GM19043 (cell line): ENCODE measurements around the gene VSTM5.

ENCODE experiments used
- ATAC-seq: cut with Tn5 transposase; IDR thresholded peaks from one replicate; pipeline ENCODE4 v1.9.1; 2021; ENCODE audit warnings: low read depth; ENCODE audit not compliant: unreplicated experiment

The VSTM5 gene

GRCh38 chr11:93843906-93844305 is 6.5 kb downstream of the VSTM5 start:
- ATAC-seq = no peak

GRCh38 chr11:93842461-93842860 is 8.0 kb downstream of the VSTM5 start:
- no peak for ATAC-seq

DNA sequence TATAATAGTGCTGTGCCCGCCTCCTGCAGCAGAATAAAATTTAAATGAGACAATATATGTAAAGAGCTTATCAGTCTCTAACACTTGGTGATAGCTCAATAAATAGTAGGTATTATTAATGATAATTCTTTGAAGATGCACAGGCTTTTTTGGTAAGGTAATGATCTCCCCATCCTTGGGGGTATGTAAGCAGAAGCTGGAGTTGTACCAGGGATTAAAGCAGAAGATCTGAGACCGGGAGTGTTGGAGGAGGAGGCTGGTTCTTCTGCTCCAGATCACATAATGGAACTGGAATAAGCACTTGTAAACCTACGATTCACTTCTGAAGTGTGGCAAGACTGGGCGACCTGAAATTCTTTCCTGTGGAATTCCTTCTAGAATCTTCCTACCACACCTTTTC is 8.4 kb downstream of the VSTM5 start:
- ATAC-seq = no peak

DNA sequence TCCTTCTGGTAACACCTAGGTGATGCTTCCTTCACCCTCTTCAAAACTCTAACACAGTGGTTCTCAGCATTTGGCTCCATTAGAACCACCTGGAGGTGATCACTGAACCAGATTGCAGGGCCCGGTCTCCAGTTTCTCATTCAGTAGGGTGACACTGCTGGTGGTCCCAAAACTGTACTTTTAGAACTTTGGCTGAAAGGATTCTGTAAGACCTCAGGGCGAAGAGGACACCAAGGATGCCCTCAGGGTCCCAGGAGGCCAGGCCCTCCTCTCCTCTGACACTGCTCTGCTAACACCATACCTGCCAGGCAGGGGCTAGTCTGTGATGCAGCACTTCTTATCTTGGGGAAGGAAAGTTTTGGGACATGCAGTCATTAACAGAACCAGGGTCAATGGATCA is 9.0 kb downstream of the VSTM5 start:
- ATAC-seq = no peak

DNA sequence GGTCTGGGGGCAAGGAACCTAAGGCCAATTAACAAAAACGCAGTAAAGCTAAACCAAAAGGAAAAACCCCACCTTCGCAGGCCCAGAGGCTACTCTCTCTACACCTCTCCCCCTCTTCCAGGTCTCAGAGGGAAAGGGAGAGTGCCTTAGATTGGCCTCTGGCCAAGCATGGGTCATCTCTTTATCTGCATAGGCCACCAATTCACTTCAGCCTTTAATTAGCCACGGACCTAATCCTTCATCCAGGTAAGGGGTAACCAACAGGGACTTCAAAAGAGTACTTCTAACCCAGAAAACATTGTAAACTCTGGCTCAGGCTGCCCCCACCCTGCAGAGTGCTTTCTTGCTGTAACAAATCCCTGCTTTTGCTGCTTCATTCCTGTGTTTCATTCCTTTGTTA is 9.4 kb downstream of the VSTM5 start:
- ATAC-seq = no peak

DNA sequence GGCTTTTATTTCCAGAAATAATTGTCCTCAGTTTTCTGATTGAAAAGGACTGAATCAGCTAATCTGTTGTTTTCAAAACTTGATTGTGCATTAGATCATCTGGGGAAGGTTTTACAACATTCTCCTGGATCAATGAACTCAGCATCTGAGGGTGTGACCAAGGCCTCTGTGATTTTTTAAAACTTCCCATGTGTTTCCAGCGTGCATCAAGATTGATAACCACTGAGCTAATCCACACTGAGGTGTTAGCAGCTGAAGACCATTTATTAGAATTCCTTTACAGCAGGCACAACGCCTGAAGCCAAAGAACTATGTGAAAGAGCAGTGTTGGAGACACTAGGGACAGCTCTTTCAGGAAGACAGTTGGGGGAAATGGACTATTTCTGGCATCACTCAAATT is 10.2 kb downstream of the VSTM5 start:
- no peak for ATAC-seq

DNA sequence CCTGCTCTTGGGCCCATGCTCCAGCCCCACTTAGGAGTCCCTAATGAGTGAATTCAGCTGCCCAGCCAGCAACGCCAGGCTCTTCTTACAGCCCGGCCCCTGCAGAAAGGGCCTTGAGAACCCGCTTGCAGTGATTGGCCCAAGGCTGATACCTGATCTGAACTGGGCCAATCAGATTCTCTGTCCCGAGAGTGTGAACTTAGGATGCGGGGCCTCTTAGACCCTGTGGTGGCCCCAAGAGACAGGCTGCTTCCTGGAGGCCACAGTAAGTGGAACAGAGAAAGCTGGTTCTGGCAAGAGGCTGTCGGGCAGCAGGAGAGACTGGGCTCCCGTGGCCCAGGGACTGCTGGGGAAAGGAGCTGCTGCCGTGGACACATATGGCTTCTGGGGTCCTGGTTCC is 11.5 kb downstream of the VSTM5 start:
- ATAC-seq = no peak

DNA sequence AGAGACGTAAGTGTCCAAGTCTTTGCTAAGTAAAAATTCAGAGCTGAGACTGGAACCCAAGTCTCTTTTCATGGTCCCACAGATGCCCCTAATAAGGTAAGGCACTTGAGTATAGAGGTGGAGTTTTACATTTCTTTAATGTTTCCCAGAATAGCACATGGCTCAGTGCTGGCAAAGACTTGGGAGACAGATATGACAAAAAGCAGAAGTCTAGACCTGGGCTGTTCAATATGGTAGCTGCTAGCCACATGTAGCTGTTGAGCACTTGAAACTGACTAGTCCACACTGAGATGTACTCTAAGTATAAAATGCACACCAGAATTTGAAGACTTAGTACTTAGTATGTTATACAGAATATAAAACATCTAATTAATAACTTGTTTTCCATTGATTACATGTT is 17.6 kb downstream of the VSTM5 start:
- no peak for ATAC-seq

DNA sequence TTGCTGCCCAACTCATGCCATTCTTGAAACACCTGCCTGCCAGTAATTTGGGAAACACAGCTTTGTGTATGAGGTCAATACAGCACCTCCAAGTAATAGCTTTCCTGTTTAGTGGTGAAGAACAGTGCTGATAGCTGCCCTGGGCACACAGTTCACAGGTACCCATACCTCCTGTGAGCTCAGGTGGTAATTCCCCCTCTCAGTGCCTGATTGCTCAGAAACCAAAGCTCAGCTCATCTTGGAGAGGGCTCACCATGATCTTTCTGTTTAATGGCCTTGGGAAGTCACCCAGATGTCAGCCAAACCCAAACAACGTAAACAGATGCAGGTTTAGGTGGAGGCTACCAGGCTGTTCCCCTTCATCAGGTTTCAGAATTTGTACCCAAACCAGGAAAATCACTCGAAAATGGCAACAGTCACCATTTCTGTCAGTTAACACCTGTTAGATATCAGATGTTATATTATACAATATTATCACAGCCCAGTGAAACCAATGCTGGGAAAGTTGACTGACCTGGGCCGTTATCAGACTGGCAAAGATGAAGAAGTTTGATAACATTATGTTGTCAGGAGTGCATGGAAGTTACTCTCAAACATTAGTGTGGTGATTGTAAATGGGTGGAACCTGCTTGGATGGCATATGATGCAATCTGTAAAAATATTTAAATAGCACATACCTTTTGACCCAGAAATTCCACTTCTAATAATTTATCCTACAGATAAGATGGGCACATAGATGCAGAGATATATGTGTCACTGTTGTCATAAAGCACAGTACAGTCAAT is 18.9 kb downstream of the VSTM5 start:
- ATAC-seq = no peak

GRCh38 chr11:93829598-93829997 is 20.8 kb downstream of the VSTM5 start:
- no peak for ATAC-seq

GRCh38 chr11:93827363-93827762 is 23.1 kb downstream of the VSTM5 start:
- no peak for ATAC-seq

- ATAC-seq = no peak
Measured at GRCh38 chr11:93823210-93823609, 27.2 kb downstream of the VSTM5 start.

GRCh38 chr11:93822359-93822758 is 28.1 kb downstream of the VSTM5 start:
- no peak for ATAC-seq

DNA sequence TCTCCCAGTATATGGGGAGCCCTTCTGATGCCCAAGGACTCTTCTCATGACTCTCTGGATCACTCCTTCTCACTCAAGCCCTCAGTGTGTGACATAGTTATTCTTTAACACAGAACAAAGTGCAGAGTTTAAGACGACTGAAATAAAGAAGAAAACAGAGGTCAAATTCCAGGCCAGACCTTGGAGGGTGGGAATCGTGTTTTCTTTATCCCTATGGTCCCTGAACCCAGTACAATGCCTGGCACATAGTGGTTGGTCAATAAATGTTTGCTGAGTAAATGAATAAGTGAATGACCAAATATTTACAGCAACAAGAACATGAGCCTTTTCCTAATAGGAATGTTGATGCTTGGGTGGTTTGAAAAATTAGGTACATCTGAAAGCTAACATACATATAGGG is 28.8 kb downstream of the VSTM5 start:
- ATAC-seq = no peak

GRCh38 chr11:93820847-93821246 is 29.6 kb downstream of the VSTM5 start:
- ATAC-seq = no peak

- no peak for ATAC-seq
Measured at GRCh38 chr11:93819966-93820695, 30.3 kb downstream of the VSTM5 start.

- ATAC-seq = no peak
Measured at GRCh38 chr11:93817426-93818348, 32.7 kb downstream of the VSTM5 start.

DNA sequence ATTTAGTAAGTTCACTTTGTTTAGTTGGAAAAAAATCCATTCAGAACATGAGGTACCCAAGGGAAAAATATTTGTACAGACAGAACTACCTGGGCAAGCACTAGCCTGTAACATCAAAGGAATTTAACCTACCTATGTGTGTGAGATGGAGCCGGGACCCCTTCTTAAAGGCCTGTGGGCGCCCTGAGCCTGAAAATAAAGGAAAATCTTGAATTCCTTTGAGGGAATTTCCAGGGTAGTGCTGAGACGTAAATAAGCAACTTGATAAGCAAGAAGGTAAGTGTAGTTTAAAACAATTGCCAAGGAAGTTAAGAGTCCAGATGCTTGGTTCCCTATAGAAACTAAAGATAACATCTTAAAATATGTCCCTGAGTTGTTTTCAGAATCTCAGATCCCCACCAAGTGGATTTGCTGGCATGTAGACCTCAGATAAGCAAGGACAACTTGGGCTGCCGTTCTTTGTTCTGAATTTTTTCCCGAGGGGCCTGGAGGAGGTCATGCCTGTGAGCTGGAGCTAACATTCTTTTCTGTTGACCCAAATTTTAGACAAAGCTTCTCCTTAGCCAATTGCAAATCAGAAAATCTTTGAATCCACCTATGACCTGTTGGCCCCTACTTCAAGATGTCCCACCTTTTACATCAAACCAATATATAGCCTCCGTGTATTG is 35.3 kb downstream of the VSTM5 start:
- ATAC-seq = no peak

- ATAC-seq = no peak
Measured at GRCh38 chr11:93813974-93814373, 36.4 kb downstream of the VSTM5 start.

GRCh38 chr11:93807980-93808379 is 42.4 kb downstream of the VSTM5 start:
- ATAC-seq = no peak

DNA sequence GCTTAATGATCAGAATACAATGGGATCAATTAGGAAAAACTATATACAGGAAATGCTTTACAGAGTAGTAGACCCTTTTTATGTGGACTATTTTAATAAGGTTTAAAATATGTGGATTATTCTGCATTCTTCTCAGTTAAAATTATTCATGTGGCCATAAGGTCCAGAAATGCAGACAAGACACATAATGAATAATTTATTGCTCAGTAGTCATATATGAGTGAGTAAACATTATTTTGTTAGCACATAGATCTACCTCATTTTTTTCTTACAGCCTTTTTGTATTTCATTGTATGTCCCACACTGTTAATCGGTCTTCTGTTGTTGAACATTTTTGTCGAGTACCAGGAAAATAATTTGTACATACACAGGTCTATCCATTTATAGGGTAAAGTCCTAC is 45.5 kb downstream of the VSTM5 start:
- ATAC-seq = no peak
